K562 (cell line): ENCODE measurements around the gene SPON2. TPM values are rescaled to one million over a fixed set of nuclear protein-coding genes. Genes with fewer than 3 reads are reported as not detected.

ENCODE experiments used
- ARID2 ChIP-seq: fragments of 450-650 bp; IDR thresholded peaks from 2 replicates; pipeline ENCODE4 v1.6.1; 2017; ENCODE audit warnings: antibody characterized with exemption, mild to moderate bottlenecking
- BACH1 ChIP-seq: fragments of 200-800 bp; sonication (Bioruptor generic); IDR thresholded peaks from 2 replicates; pipeline ENCODE4 v1.6.1; 2016; ENCODE audit warnings: missing genetic modification characterization, missing compliant biosample characterization
- CEBPG ChIP-seq, 3 experiments: fragments of 200-800 bp in 1 of 3; sonication (Bioruptor generic) in 1 of 3; sonication (generic) in 1 of 3; formaldehyde crosslinking in 1 of 3; IDR thresholded peaks in 2 of 3; conservative IDR thresholded peaks in 1 of 3; 2 replicates each; pipeline versions ENCODE4 v1.6.1 to v1.8.0; 2016 to 2022; ENCODE audit warnings: missing compliant biosample characterization in 2 of 3, missing genetic modification characterization in 2 of 3, mild to moderate bottlenecking in 1 of 3, missing genetic modification reagents in 1 of 3
- CGGBP1 ChIP-seq: fragments of 250-450 bp; sonication (Bioruptor Pico); IDR thresholded peaks from 2 replicates; pipeline ENCODE4 v1.9.0; 2021; ENCODE audit warnings: mild to moderate bottlenecking
- ESRRB ChIP-seq: fragments of 250-450 bp; sonication (Bioruptor Pico); IDR thresholded peaks from 2 replicates; pipeline ENCODE4 v1.5.0; 2020; ENCODE audit warnings: mild to moderate bottlenecking, moderate library complexity, borderline replicate concordance
- EWSR1 ChIP-seq: fragments of 450-650 bp; IDR thresholded peaks from 2 replicates; pipeline ENCODE4 v1.6.1; 2018; ENCODE audit warnings: borderline replicate concordance, mild to moderate bottlenecking, low read depth, moderate library complexity; ENCODE audit not compliant: partially characterized antibody
- MTA1 ChIP-seq: fragments of 450-650 bp; IDR thresholded peaks from 2 replicates; pipeline ENCODE4 v1.6.1; 2017; ENCODE audit warnings: borderline replicate concordance
- MYC ChIP-seq, 2 experiments: fragments of 250-450 bp in 1 of 2; sonication (Bioruptor Pico) in 1 of 2; IDR thresholded peaks; 2 replicates each; pipeline versions ENCODE4 v1.5.1 to v1.6.1; 2012 to 2021; ENCODE audit warnings: low read depth in 2 of 2, borderline replicate concordance in 1 of 2, improper control_type of control experiment in 1 of 2, low read length in 1 of 2, mild to moderate bottlenecking in 1 of 2, moderate library complexity in 1 of 2
- NR1H2 ChIP-seq: sonication (generic); formaldehyde crosslinking; IDR thresholded peaks from 2 replicates; pipeline ENCODE4 v1.4.0; 2020; ENCODE audit warnings: mild to moderate bottlenecking, missing genetic modification reagents
- NR4A1 ChIP-seq, 2 experiments: fragments of 250-450 bp in 1 of 2; fragments of 450-650 bp in 1 of 2; sonication (Bioruptor Pico) in 1 of 2; IDR thresholded peaks; 2 replicates each; pipeline versions ENCODE4 v1.4.0 to v1.6.1; 2016 to 2020; ENCODE audit warnings: mild to moderate bottlenecking in 2 of 2, missing compliant biosample characterization in 1 of 2, missing genetic modification characterization in 1 of 2, moderate library complexity in 1 of 2
- POLR2AphosphoS5 ChIP-seq: IDR thresholded peaks from 2 replicates; pipeline ENCODE4 v1.6.1; 2011; ENCODE audit warnings: mild to moderate bottlenecking, low read depth, low read length, moderate library complexity; ENCODE audit not compliant: control insufficient read depth, insufficient read depth
- RAD51 ChIP-seq: fragments of 450-650 bp; IDR thresholded peaks from 2 replicates; pipeline ENCODE4 v1.7.1; 2016; ENCODE audit warnings: low read depth, mild to moderate bottlenecking, borderline replicate concordance
- RCOR1 ChIP-seq, 2 experiments: IDR thresholded peaks; 2 replicates each; pipeline ENCODE4 v1.6.1; 2012; ENCODE audit warnings: low read depth in 2 of 2, low read length in 2 of 2, borderline replicate concordance in 1 of 2, improper control_type of control experiment in 1 of 2
- STAT5A ChIP-seq: IDR thresholded peaks from 2 replicates; pipeline ENCODE4 v1.6.1; 2012; ENCODE audit warnings: low read length, inconsistent platforms, borderline replicate concordance
- TARDBP ChIP-seq: fragments of 450-650 bp; IDR thresholded peaks from 2 replicates; pipeline ENCODE4 v1.6.1; 2016
- TCF15 ChIP-seq: fragments of 250-450 bp; sonication (Bioruptor Pico); IDR thresholded peaks from 2 replicates; pipeline ENCODE4 v1.8.0; 2022; ENCODE audit warnings: moderate library complexity, mild to moderate bottlenecking, inconsistent platforms
- ZBTB11 ChIP-seq, 3 experiments: fragments of 200-800 bp in 1 of 3; fragments of 250-450 bp in 1 of 3; fragments of 450-650 bp in 1 of 3; sonication (Bioruptor Pico) in 1 of 3; sonication (Bioruptor generic) in 1 of 3; formaldehyde crosslinking in 1 of 3; IDR thresholded peaks; 2 replicates each; pipeline versions ENCODE4 v1.6.1 to v1.8.0; 2016 to 2022; ENCODE audit warnings: mild to moderate bottlenecking in 2 of 3, missing genetic modification characterization in 2 of 3, missing compliant biosample characterization in 1 of 3, moderate library complexity in 1 of 3
- ZNF253 ChIP-seq: fragments of 250-450 bp; sonication (Bioruptor Pico); conservative IDR thresholded peaks from 2 replicates; pipeline ENCODE4 v1.6.1; 2021; ENCODE audit warnings: mild to moderate bottlenecking
- ZNF282 ChIP-seq: sonication (generic); formaldehyde crosslinking; IDR thresholded peaks from 2 replicates; pipeline ENCODE4 v1.8.1; 2023; ENCODE audit warnings: missing genetic modification reagents
- ZNF395 ChIP-seq: fragments of 200-800 bp; sonication (Bioruptor generic); IDR thresholded peaks from 2 replicates; pipeline ENCODE4 v1.6.1; 2017; ENCODE audit warnings: missing genetic modification characterization, missing compliant biosample characterization
- polyA plus RNA-seq, 8 experiments: library from polyadenylated mRNA; depleted of rRNA in 4 of 8; stranded (reverse) in 5 of 8; unstranded in 3 of 8; fragments of >200 nt; fragmentation: Nextera tagmentation in 2 of 8; fragmentation: Illumina TruSeq in 1 of 8; extraction: Ambion mirVana in 2 of 8; extraction: Trizol in 1 of 8; gene quantifications; 2 replicates each; pipeline versions ENCODE4 v1.2.1 to v1.2.3, GENCODE V29; 2011 to 2014; ENCODE audit warnings: inconsistent platforms in 1 of 8, missing spikeins in 1 of 8
- total RNA-seq, 7 experiments: library from RNA; depleted of rRNA in 6 of 7; stranded (reverse); fragments of >200 nt in 6 of 7; fragmentation: Illumina TruSeq in 2 of 7; extraction: Trizol in 2 of 7; gene quantifications; 2 replicates each; pipeline versions ENCODE4 v1.2.1 to v1.2.3, GENCODE V29; 2011 to 2021; ENCODE audit warnings: low replicate concordance in 1 of 7

Gene SPON2
- total and polyA plus RNA-seq, 9 of the 15 experiments (the other 6 are each of a cell fraction or from before 2014, with no cell fraction given): 0.21 to 2.2 (median 0.83) TPM

- TF ChIP-seq RCOR1 (IDR thresholded peaks at IDR 0.05; ENCODE audit: borderline replicate concordance in 1 of 2, low read depth in 2 of 2, low read length in 2 of 2) (no peak; a peak in 2 of 4 replicates), ZNF253 (CRISPR knock-in tag) (no peak), MYC (IDR thresholded peaks at IDR 0.05; ENCODE audit: low read depth, low read length) (no peak; the same call in 1 of the 2 replicates), MYC (CRISPR knock-in tag; IDR thresholded peaks at IDR 0.05; ENCODE audit: borderline replicate concordance, low read depth) (0 out of 2 replicates have a peak, but pooled peaks have one; percentile 44), BACH1 (no peak), ESRRB (CRISPR knock-in tag) (no peak), CGGBP1 (no peak), POLR2AphosphoS5 (no peak), EWSR1 (no peak), TCF15 (no peak), ZNF282 (no peak), NR1H2 (no peak), RAD51 (no peak), ARID2 (no peak), MTA1 (no peak), STAT5A (no peak), NR4A1 (CRISPR knock-in tag; IDR thresholded peaks at IDR 0.05) (no peak), NR4A1 (tag; IDR thresholded peaks at IDR 0.05) (peak; percentile 37; the same call in 1 of the 2 replicates), ZNF395 (CRISPR knock-in tag) (no peak), ZBTB11 (CRISPR knock-in tag; IDR thresholded peaks at IDR 0.05) (peak in 1 of 3 experiments; percentile 50; a peak in 1 of 6 replicates), TARDBP (no peak), CEBPG (CRISPR knock-in tag; IDR thresholded peaks at IDR 0.05) (peak; percentile 46; the same call in 1 of the 2 replicates), CEBPG (tag; conservative IDR thresholded peaks at IDR 0.05 in 1 of 2, IDR thresholded peaks at IDR 0.05 in 1 of 2) (peak in 1 of 2 experiments; percentile 53; a peak in 2 of 4 replicates)
Measured at GRCh38 chr4:1167244-1167949, 5.0 kb downstream of the SPON2 start (continued).
